TTC549 (cell line): ENCODE measurements around the gene NOD2.

Experiments
- FAIRE-seq: peaks from 2 replicates; lab custom pipeline; 2012; peaks lifted over from hg19 to GRCh38; lab: Jason Lieb, UNC

The NOD2 gene

GRCh38 chr16:50694206-50694605, 800 bp downstream of the NOD2 start:
- FAIRE-seq = no peak

- FAIRE-seq = no peak
Observed at GRCh38 chr16:50695017-50696000, 1.9 kb downstream of the NOD2 start.

- no peak for FAIRE-seq
Observed at GRCh38 chr16:50696126-50696525, 2.7 kb downstream of the NOD2 start.

- FAIRE-seq = no peak
Observed at GRCh38 chr16:50696575-50697420, 3.4 kb downstream of the NOD2 start.

- FAIRE-seq = no peak
Observed at GRCh38 chr16:50697421-50697715, 4.0 kb downstream of the NOD2 start.

GRCh38 chr16:50697881-50698767, 4.7 kb downstream of the NOD2 start:
- FAIRE-seq = no peak

GRCh38 chr16:50699326-50700159, 6.1 kb downstream of the NOD2 start:
- FAIRE-seq = no peak

GRCh38 chr16:50702725-50703124, 9.3 kb downstream of the NOD2 start:
- no peak for FAIRE-seq

- FAIRE-seq = no peak
Observed at GRCh38 chr16:50704245-50704644, 10.8 kb downstream of the NOD2 start.

- no peak for FAIRE-seq
Observed at GRCh38 chr16:50705436-50706110, 12.2 kb downstream of the NOD2 start.

GRCh38 chr16:50706250-50706649, 12.8 kb downstream of the NOD2 start:
- FAIRE-seq = no peak

- no peak for FAIRE-seq
Observed at GRCh38 chr16:50708373-50709060, 15.1 kb downstream of the NOD2 start.

- FAIRE-seq = no peak
Observed at GRCh38 chr16:50709061-50709684, 15.8 kb downstream of the NOD2 start.

GRCh38 chr16:50709980-50710379, 16.6 kb downstream of the NOD2 start:
- FAIRE-seq = no peak

GRCh38 chr16:50711040-50711439, 17.6 kb downstream of the NOD2 start:
- FAIRE-seq = no peak

- FAIRE-seq = no peak
Observed at GRCh38 chr16:50711862-50712559, 18.6 kb downstream of the NOD2 start.

- FAIRE-seq = no peak
Observed at GRCh38 chr16:50712560-50712898, 19.1 kb downstream of the NOD2 start.

- FAIRE-seq = no peak
Observed at GRCh38 chr16:50712956-50713355, 19.6 kb downstream of the NOD2 start.

- no peak for FAIRE-seq
Observed at GRCh38 chr16:50717091-50717490, 23.7 kb downstream of the NOD2 start.
